Naive thymus-derived CD4-positive, alpha-beta T cell (primary cell): ENCODE data around the gene CCDC149. TPM values are rescaled to one million over a fixed set of nuclear protein-coding genes. Genes with fewer than 3 reads are reported as not detected.

Source experiments
- ATAC-seq: fragments of 150-1000 bp; cut with Tn5 transposase; 2 replicates; pipeline ENCODE4 v1.10.0; 2021; ENCODE audit warnings: mild to moderate bottlenecking, moderate library complexity
- CTCF ChIA-PET: fragments of 350-600 bp; sonication (Branson Sonifier 250); formaldehyde crosslinking; loops from one replicate; lab custom pipeline; 2021; ENCODE audit warnings: antibody characterized with exemption; lab: Charles Lee
- POLR2A ChIA-PET: fragments of 350-600 bp; sonication (Branson Sonifier 250); formaldehyde crosslinking; loops from one replicate; lab custom pipeline; 2021; ENCODE audit warnings: antibody characterized with exemption, inconsistent platforms; lab: Charles Lee
- DNase-seq, 9 donors: peaks; one replicate each; pipeline versions ENCODE4 v3.0.0 to v3.0.0-alpha.2; 2020 to 2022; ENCODE audit warnings: mixed read lengths in 1 of 9
- H3K27ac ChIP-seq: one replicate; pipeline ENCODE4 v1.7.0; 2013; ENCODE audit warnings: mild to moderate bottlenecking, low read depth, low read length, moderate library complexity
- H3K27me3 ChIP-seq, 2 donors: one replicate each; pipeline ENCODE4 v1.7.0; 2013; ENCODE audit warnings: low read length in 2 of 2, mild to moderate bottlenecking in 2 of 2, moderate library complexity in 2 of 2; ENCODE audit not compliant: control insufficient read depth in 2 of 2, insufficient read depth in 2 of 2
- H3K36me3 ChIP-seq, 3 experiments: 1 replicate in 2 of 3; 2 replicates in 1 of 3; pipeline ENCODE4 v1.7.0; 2013; ENCODE audit warnings: low read length in 3 of 3, mild to moderate bottlenecking in 3 of 3, moderate library complexity in 1 of 3; ENCODE audit not compliant: insufficient read depth in 3 of 3, control insufficient read depth in 2 of 3
- H3K4me1 ChIP-seq, 2 donors: one replicate each; pipeline ENCODE4 v1.7.0; 2013; ENCODE audit warnings: low read length in 2 of 2, mild to moderate bottlenecking in 2 of 2, moderate library complexity in 1 of 2; ENCODE audit not compliant: control insufficient read depth in 2 of 2, insufficient read depth in 2 of 2
- H3K4me3 ChIP-seq: 2 replicates; pipeline ENCODE4 v1.7.0; 2013; ENCODE audit warnings: mild to moderate bottlenecking, low read length
- H3K9me3 ChIP-seq, 3 experiments: 1 replicate in 2 of 3; 2 replicates in 1 of 3; pipeline ENCODE4 v1.7.0; 2013; ENCODE audit warnings: low read length in 3 of 3; ENCODE audit not compliant: control insufficient read depth in 2 of 3
- H3K27ac Mint-ChIP-seq, 9 donors: one replicate each; pipeline ENCODE4 v1.8.0; 2020 to 2022; ENCODE audit warnings: mixed read lengths in 9 of 9, mild to moderate bottlenecking in 8 of 9, moderate library complexity in 5 of 9, inconsistent platforms in 2 of 9
- H3K27me3 Mint-ChIP-seq, 5 donors: one replicate each; pipeline ENCODE4 v1.8.0; 2021 to 2022; ENCODE audit warnings: mixed read lengths in 5 of 5, mild to moderate bottlenecking in 1 of 5
- H3K36me3 Mint-ChIP-seq, 5 donors: one replicate each; pipeline ENCODE4 v1.8.0; 2020 to 2022; ENCODE audit warnings: mixed read lengths in 5 of 5, mild to moderate bottlenecking in 3 of 5, inconsistent platforms in 1 of 5
- H3K4me1 Mint-ChIP-seq, 7 donors: one replicate each; pipeline ENCODE4 v1.8.0; 2020 to 2022; ENCODE audit warnings: mixed read lengths in 7 of 7, mild to moderate bottlenecking in 3 of 7, inconsistent platforms in 1 of 7
- H3K4me3 Mint-ChIP-seq, 10 donors: one replicate each; pipeline ENCODE4 v1.8.0; 2020 to 2022; ENCODE audit warnings: mild to moderate bottlenecking in 10 of 10, mixed read lengths in 10 of 10, moderate library complexity in 6 of 10, inconsistent platforms in 2 of 10
- H3K9me3 Mint-ChIP-seq, 11 donors: one replicate each; pipeline ENCODE4 v1.8.0; 2020 to 2022; ENCODE audit warnings: mixed read lengths in 11 of 11, mild to moderate bottlenecking in 4 of 11, inconsistent platforms in 1 of 11, moderate library complexity in 1 of 11
- intact Hi-C, 2 donors: fragments of 100-400 bp; cut with micrococcal nuclease; formaldehyde crosslinking; loops; one replicate each; pipeline ENCODE4 v1.15.1; 2023
- polyA plus RNA-seq, 2 donors: library from polyadenylated mRNA; unstranded; fragments of 300-500 nt; fragmentation: Illumina TruSeq; gene quantifications; one replicate each; pipeline ENCODE4 v1.2.3, GENCODE V29; 2021
- total RNA-seq, 6 experiments: library from RNA in 5 of 6; stranded (reverse) in 5 of 6; gene quantifications; 1 replicate in 5 of 6; 2 replicates in 1 of 6; pipeline ENCODE4 v1.2.3 and lab custom pipeline; 2021 to 2026

Gene CCDC149
- 1 to 10 TPM in 1 of 5 experiments, under 1 TPM in 3, not detected in 1; 0.19 to 6.7 (median 0.36) TPM for total RNA-seq
- polyA plus RNA-seq, result not detected
- 0.94 reads per million for total RNA-seq (lab: John Stamatoyannopoulos, UW)

- Mint-ChIP-seq H3K4me1 (peaks cover 0 to 11% (median 4%) of the 10 kb centered on the region in 7 donors), H3K27me3 (peaks cover 26 to 63% (median 57%) of the 10 kb centered on the region in 5 donors), H3K27ac (no peak within 1 kb of the TSS), H3K9me3 (peaks cover 8 to 28% (median 14%) of the 10 kb centered on the region in 11 donors), H3K4me3 (peak within 1 kb of the TSS; percentile 12 to 83 (median 66)), H3K36me3 (peaks cover 0 to 14% (median 4%) of the 10 kb centered on the region in 5 donors)
- Histone ChIP-seq H3K27ac (no peak within 1 kb of the TSS), H3K9me3 (peaks cover 0 to 4% (median 0%) of the 10 kb centered on the region in 3 experiments), H3K36me3 (no peaks in the 10 kb centered on the region), H3K27me3 (no peaks in the 10 kb centered on the region), H3K4me1 (no peaks in the 10 kb centered on the region), H3K4me3 (no peak within 1 kb of the TSS)
- CTCF ChIA-PET, result no interaction called here
- ATAC-seq (peak; percentile 72), DNase-seq (no peak)
- intact Hi-C loops, result no loop called here
- POLR2A ChIA-PET, result no interaction called here
Measured at GRCh38 chr4:24912252-24913118, at the start of gene CCDC149. Gene CCDC149 (minus strand): TSS chr4:24913042. CDS start chr4:24912864, 178 bp downstream.

- H3K27me3 ChIP-seq, result no peaks in the 10 kb centered on the region
- H3K4me1 ChIP-seq, result no peaks in the 10 kb centered on the region
- peaks cover 0 to 5% (median 0%) of the 10 kb centered on the region in 3 experiments for H3K9me3 ChIP-seq
- no peak overlapping the region for H3K4me3 ChIP-seq
- H3K27me3 Mint-ChIP-seq, result peaks cover 0 to 17% (median 6%) of the 10 kb centered on the region in 5 donors
- peaks cover 0 to 5% (median 0%) of the 10 kb centered on the region in 5 donors for H3K36me3 Mint-ChIP-seq
- no peaks in the 10 kb centered on the region for H3K36me3 ChIP-seq
- ATAC-seq (no peak), DNase-seq (no peak)
- no peaks in the 10 kb centered on the region for H3K4me1 Mint-ChIP-seq
- H3K27ac ChIP-seq, result no peak overlapping the region
- intact Hi-C loops, result no loop called here
- ChIA-PET POLR2A (no interaction called here), CTCF (no interaction called here)
- H3K9me3 Mint-ChIP-seq, result peaks cover 0 to 34% (median 6%) of the 10 kb centered on the region in 11 donors
- no peak overlapping the region for H3K27ac Mint-ChIP-seq
- H3K4me3 Mint-ChIP-seq, result no peak overlapping the region
Measured at GRCh38 chr4:24957886-24958285, 45.0 kb upstream of the CCDC149 start.

GRCh38 chr4:24956763-24957162 is 43.9 kb upstream of the CCDC149 start:
- DNase-seq (no peak), ATAC-seq (no peak)
- Histone ChIP-seq H3K9me3 (peaks cover 0 to 5% (median 0%) of the 10 kb centered on the region in 3 experiments), H3K36me3 (no peaks in the 10 kb centered on the region), H3K4me1 (no peaks in the 10 kb centered on the region), H3K4me3 (no peak overlapping the region), H3K27ac (no peak overlapping the region), H3K27me3 (no peaks in the 10 kb centered on the region)
- H3K27ac Mint-ChIP-seq, result no peak overlapping the region
- H3K27me3 Mint-ChIP-seq, result peaks cover 0 to 19% (median 8%) of the 10 kb centered on the region in 5 donors
- ChIA-PET CTCF (no interaction called here), POLR2A (no interaction called here)
- intact Hi-C loops, result no loop called here
- H3K4me1 Mint-ChIP-seq, result no peaks in the 10 kb centered on the region
- peaks cover 0 to 5% (median 0%) of the 10 kb centered on the region in 5 donors for H3K36me3 Mint-ChIP-seq
- no peak overlapping the region for H3K4me3 Mint-ChIP-seq
- peaks cover 0 to 36% (median 6%) of the 10 kb centered on the region in 11 donors for H3K9me3 Mint-ChIP-seq

- CTCF ChIA-PET, result no interaction called here
- no peaks in the 10 kb centered on the region for H3K36me3 ChIP-seq
Measured at GRCh38 chr4:24956091-24956490, 43.2 kb upstream of the CCDC149 start.

GRCh38 chr4:24952667-24953066 is 39.8 kb upstream of the CCDC149 start:
- CTCF ChIA-PET, result no interaction called here
- peaks cover 0 to 24% (median 4%) of the 10 kb centered on the region in 5 donors for H3K27me3 Mint-ChIP-seq
- H3K36me3 Mint-ChIP-seq, result peaks cover 0 to 5% (median 0%) of the 10 kb centered on the region in 5 donors
- no peak overlapping the region for H3K27ac ChIP-seq
- peaks cover 0 to 33% (median 7%) of the 10 kb centered on the region in 11 donors for H3K9me3 Mint-ChIP-seq
- DNase-seq (no peak), ATAC-seq (no peak)
- H3K4me1 ChIP-seq, result no peaks in the 10 kb centered on the region
- H3K4me1 Mint-ChIP-seq, result no peaks in the 10 kb centered on the region
- no peak overlapping the region for H3K27ac Mint-ChIP-seq
- no peak overlapping the region for H3K4me3 ChIP-seq
- POLR2A ChIA-PET, result no interaction called here
- no peak overlapping the region for H3K4me3 Mint-ChIP-seq
- H3K36me3 ChIP-seq, result no peaks in the 10 kb centered on the region
- H3K27me3 ChIP-seq, result no peaks in the 10 kb centered on the region
- H3K9me3 ChIP-seq, result peaks cover 0 to 5% (median 0%) of the 10 kb centered on the region in 3 experiments
- intact Hi-C loops, result no loop called here

More at GRCh38 chr4:24956091-24956490, 43.2 kb upstream of the CCDC149 start:
- Mint-ChIP-seq H3K4me3 (no peak overlapping the region), H3K4me1 (no peaks in the 10 kb centered on the region), H3K27ac (no peak overlapping the region), H3K9me3 (peaks cover 0 to 36% (median 7%) of the 10 kb centered on the region in 11 donors), H3K27me3 (peaks cover 0 to 19% (median 8%) of the 10 kb centered on the region in 5 donors), H3K36me3 (peaks cover 0 to 5% (median 0%) of the 10 kb centered on the region in 5 donors)
- H3K9me3 ChIP-seq, result peaks cover 0 to 5% (median 0%) of the 10 kb centered on the region in 3 experiments
- POLR2A ChIA-PET, result no interaction called here
- no peaks in the 10 kb centered on the region for H3K4me1 ChIP-seq
- ATAC-seq (no peak), DNase-seq (no peak)
- no peak overlapping the region for H3K27ac ChIP-seq
- no peak overlapping the region for H3K4me3 ChIP-seq
- intact Hi-C loops, result no loop called here
- H3K27me3 ChIP-seq, result no peaks in the 10 kb centered on the region

- Mint-ChIP-seq H3K27ac (no peak overlapping the region), H3K4me1 (no peaks in the 10 kb centered on the region), H3K9me3 (peaks cover 0 to 27% (median 8%) of the 10 kb centered on the region in 11 donors), H3K27me3 (peaks cover 0 to 26% (median 3%) of the 10 kb centered on the region in 5 donors), H3K4me3 (no peak overlapping the region), H3K36me3 (peaks cover 0 to 5% (median 0%) of the 10 kb centered on the region in 5 donors)
- Histone ChIP-seq H3K36me3 (no peaks in the 10 kb centered on the region), H3K27me3 (no peaks in the 10 kb centered on the region), H3K4me1 (no peaks in the 10 kb centered on the region), H3K4me3 (no peak overlapping the region), H3K9me3 (peaks cover 0 to 5% (median 0%) of the 10 kb centered on the region in 3 experiments), H3K27ac (no peak overlapping the region)
- DNase-seq (no peak), ATAC-seq (no peak)
- ChIA-PET CTCF (no interaction called here), POLR2A (no interaction called here)
- intact Hi-C loops, result no loop called here
Measured at GRCh38 chr4:24949970-24950369, 37.1 kb upstream of the CCDC149 start.
